H1 (cell line): Measurements from ENCODE around the gene OTOP3. TPM values are rescaled to one million over a fixed set of nuclear protein-coding genes. Genes with fewer than 3 reads are reported as not detected.
A peak's percentile ranks its signal among the peaks of the same experiment; 100 is the strongest.

Source experiments
- CHD7 ChIP-seq: fragments of 300-600 bp; sonication (generic); IDR thresholded peaks from 2 replicates; pipeline ENCODE4 v1.7.1; 2012; ENCODE audit warnings: low read length, moderate library complexity, mild to moderate bottlenecking, inconsistent platforms; ENCODE audit not compliant: insufficient replicate concordance
- EGR1 ChIP-seq: IDR thresholded peaks from 2 replicates; pipeline ENCODE4 v1.6.1; 2011; ENCODE audit warnings: low read depth, low read length, borderline replicate concordance
- EZH2 ChIP-seq: fragments of 200-600 bp; sonication (generic); IDR thresholded peaks from 2 replicates; pipeline ENCODE4 v1.7.1; 2012; ENCODE audit warnings: low read depth, mild to moderate bottlenecking, moderate library complexity, low read length, inconsistent platforms; ENCODE audit not compliant: severe bottlenecking
- GABPA ChIP-seq: IDR thresholded peaks from 2 replicates; pipeline ENCODE4 v1.6.1; 2011; ENCODE audit warnings: mild to moderate bottlenecking, low read length, moderate library complexity, borderline replicate concordance; ENCODE audit not compliant: insufficient read depth
- KDM4A ChIP-seq: IDR thresholded peaks from one replicate; pipeline ENCODE4 v1.7.1; 2012; ENCODE audit warnings: low read depth, mild to moderate bottlenecking, moderate library complexity, low read length, inconsistent platforms; ENCODE audit not compliant: severe bottlenecking
- NRF1 ChIP-seq: IDR thresholded peaks from 2 replicates; pipeline ENCODE4 v1.6.1; 2011; ENCODE audit warnings: mild to moderate bottlenecking, low read depth, low read length, improper control_type of control experiment
- RNF2 ChIP-seq: fragments of 200-900, 300-1000 bp; sonication (generic); IDR thresholded peaks from 2 replicates; pipeline ENCODE4 v1.7.1; 2016; ENCODE audit warnings: borderline replicate concordance, low read depth, mild to moderate bottlenecking, antibody characterized with exemption, low read length; ENCODE audit not compliant: poor library complexity, severe bottlenecking; ENCODE audit errors: missing control alignments
- SUZ12 ChIP-seq: fragments of 200-600 bp; sonication (generic); IDR thresholded peaks from 2 replicates; pipeline ENCODE4 v1.6.1; 2012; ENCODE audit warnings: mild to moderate bottlenecking, inconsistent platforms, low read length, moderate library complexity, mixed read lengths
- polyA plus RNA-seq, 7 experiments: library from polyadenylated mRNA; depleted of rRNA in 3 of 7; stranded (reverse) in 5 of 7; unstranded in 2 of 7; fragments of >200 nt in 5 of 7; fragments of 200-250 nt in 2 of 7; gene quantifications; 1 replicate in 5 of 7; 2 replicates in 1 of 7; 4 replicates in 1 of 7; pipeline versions ENCODE4 v1.2.1 to v1.2.3, GENCODE V29; 2011 to 2013; ENCODE audit warnings: missing spikeins in 2 of 7, mixed read lengths in 2 of 7
- total RNA-seq: library from RNA; stranded (reverse); fragmentation: NEBNext Ultra II Directional; extraction: Animal tissue kit (Norgen Biotek cat#: 25700); gene quantifications from 2 replicates; pipeline ENCODE4 v1.2.1, GENCODE V29; 2021

OTOP3 gene
- total and polyA plus RNA-seq, 2 of the 8 experiments (the other 6 are each of a cell fraction or from before 2014, with no cell fraction given): 0.05 TPM; not detected in 1

- TF ChIP-seq CHD7 (no peak), SUZ12 (peak; percentile 97), EZH2 (peak; percentile 98), KDM4A (peak; percentile 46), RNF2 (peak; percentile 42), EGR1 (no peak), NRF1 (no peak), GABPA (peak; percentile 50; the same call in 1 of the 2 replicates)
Measured at GRCh38 chr17:74935585-74936469, at the start of gene OTOP3 (continued).
